ENCODE measurements around the gene FAM240B.

The FAM240B gene

DNA sequence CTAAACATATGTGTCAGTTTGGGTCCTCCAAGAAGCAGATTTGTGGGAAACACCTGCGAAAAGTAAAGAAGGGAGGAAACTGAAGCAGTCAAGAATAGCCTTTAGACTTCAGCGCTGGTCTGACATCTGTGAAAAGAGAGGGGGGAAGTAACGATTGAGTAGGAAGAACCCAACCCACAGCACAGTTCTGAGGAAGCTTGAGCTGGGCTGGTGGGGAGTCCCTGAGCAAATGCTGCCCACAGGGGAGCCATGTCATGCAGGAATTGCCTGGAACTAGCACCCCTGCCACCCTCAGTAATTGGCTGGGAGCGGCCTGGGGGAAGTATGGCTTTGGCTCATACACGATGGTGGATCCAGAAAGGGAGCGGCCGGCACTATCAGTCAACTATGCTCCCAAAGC, 20.6 kb downstream of the FAM240B start:
- no peak overlapping the region for H3K4me3 ChIP-seq (ENCODE audit: low read depth, low read length)
- DNase-seq (ENCODE audit: low read depth), result no peak
- TF ChIP-seq POLR2A (IDR thresholded peaks at IDR 0.05; ENCODE audit: extremely low read depth, insufficient read length) (no peak), MYC (IDR thresholded peaks at IDR 0.05; ENCODE audit: low read depth, low read length) (no peak)
- TF ChIP-seq, protein P1, sequence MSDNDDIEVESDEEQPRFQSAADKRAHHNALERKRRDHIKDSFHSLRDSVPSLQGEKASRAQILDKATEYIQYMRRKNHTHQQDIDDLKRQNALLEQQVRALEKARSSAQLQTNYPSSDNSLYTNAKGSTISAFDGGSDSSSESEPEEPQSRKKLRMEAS (IDR thresholded peaks at IDR 0.05; ENCODE audit: low read depth, low read length), result no peak
- TF ChIP-seq, protein P2, sequence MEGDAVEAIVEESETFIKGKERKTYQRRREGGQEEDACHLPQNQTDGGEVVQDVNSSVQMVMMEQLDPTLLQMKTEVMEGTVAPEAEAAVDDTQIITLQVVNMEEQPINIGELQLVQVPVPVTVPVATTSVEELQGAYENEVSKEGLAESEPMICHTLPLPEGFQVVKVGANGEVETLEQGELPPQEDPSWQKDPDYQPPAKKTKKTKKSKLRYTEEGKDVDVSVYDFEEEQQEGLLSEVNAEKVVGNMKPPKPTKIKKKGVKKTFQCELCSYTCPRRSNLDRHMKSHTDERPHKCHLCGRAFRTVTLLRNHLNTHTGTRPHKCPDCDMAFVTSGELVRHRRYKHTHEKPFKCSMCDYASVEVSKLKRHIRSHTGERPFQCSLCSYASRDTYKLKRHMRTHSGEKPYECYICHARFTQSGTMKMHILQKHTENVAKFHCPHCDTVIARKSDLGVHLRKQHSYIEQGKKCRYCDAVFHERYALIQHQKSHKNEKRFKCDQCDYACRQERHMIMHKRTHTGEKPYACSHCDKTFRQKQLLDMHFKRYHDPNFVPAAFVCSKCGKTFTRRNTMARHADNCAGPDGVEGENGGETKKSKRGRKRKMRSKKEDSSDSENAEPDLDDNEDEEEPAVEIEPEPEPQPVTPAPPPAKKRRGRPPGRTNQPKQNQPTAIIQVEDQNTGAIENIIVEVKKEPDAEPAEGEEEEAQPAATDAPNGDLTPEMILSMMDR (IDR thresholded peaks at IDR 0.05; ENCODE audit: low read depth, low read length), result no peak

DNA sequence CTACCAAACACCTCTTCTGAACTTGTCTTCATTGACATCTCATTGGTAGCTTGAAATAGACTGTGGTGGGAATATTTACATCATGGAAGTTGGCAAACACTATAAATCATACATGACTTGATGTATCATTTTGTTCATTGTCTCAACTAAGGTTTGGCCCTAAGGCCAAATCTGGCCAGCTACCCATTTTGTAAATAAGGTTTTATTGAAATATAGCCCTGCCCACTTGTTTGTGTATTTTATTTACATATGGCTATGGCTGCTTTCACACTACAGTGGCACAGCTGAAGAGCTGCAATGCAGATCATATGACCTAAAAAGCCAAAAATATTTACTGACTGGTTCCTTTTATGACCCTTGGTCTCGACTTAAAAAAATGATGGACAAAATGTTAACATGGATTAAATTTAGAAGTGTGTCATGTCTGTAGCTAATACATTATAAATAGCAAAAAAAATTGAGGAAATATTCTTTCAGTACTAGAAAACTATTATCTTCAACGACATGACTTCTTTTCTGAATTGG, 22.1 kb downstream of the FAM240B start:
- DNase-seq (ENCODE audit: low read depth), result no peak
- TF ChIP-seq, protein P1 (IDR thresholded peaks at IDR 0.05; ENCODE audit: low read depth, low read length), result no peak
- no peak overlapping the region for H3K4me3 ChIP-seq (ENCODE audit: low read depth, low read length)

DNA sequence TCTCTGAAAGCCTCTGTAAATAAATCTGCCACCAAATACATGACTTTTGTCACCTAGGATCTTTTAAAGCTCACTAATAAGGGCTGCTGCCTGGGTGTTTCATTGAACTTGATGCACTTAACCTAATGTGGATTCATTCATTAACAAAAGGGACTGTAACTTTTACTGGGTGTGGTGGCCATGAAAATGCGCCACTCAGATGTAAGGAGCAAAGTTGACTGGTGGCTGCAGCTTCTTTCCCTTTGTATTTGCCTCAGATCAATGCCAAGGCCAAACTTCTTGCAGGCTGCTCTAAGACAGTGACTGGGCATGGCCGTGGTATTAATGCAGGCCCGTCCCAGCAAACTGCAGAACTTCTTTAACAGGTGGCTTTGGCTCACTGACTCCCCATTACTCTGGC, 22.9 kb downstream of the FAM240B start:
- no peak overlapping the region for H3K4me3 ChIP-seq (ENCODE audit: low read depth, low read length)
- TF ChIP-seq, protein P2 (IDR thresholded peaks at IDR 0.05; ENCODE audit: low read depth, low read length), result no peak
- TF ChIP-seq, protein P1 (IDR thresholded peaks at IDR 0.05; ENCODE audit: low read depth, low read length), result no peak
- TF ChIP-seq POLR2A (IDR thresholded peaks at IDR 0.05; ENCODE audit: extremely low read depth, insufficient read length) (no peak), MYC (IDR thresholded peaks at IDR 0.05; ENCODE audit: low read depth, low read length) (no peak)
- DNase-seq (ENCODE audit: low read depth), result no peak

DNA sequence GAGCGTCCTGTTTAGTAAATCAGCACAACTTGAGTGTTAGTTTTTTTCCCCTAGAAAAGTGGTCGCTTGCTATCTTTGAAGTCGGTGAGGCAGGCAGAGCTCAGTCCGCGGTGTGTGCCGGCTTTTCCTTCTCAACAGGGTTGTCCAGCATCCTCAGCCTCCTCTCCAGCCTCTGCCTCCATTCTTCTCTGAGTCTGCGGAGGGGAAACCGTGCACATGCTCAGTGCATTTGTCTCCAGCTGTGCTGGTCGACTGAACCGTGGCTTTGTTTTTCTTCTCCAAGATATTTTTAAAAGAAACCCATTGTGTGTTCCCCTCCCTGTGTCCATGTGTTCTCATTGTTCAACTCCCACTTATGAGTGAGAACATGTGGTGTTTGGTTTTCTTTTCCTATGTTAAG, 25.3 kb downstream of the FAM240B start:
- no peak for DNase-seq (ENCODE audit: low read depth)
- no peak overlapping the region for H3K4me3 ChIP-seq (ENCODE audit: low read depth, low read length)
- TF ChIP-seq, protein P1 (IDR thresholded peaks at IDR 0.05; ENCODE audit: low read depth, low read length), result no peak
- TF ChIP-seq, protein P2 (IDR thresholded peaks at IDR 0.05; ENCODE audit: low read depth, low read length), result no peak
- TF ChIP-seq MYC (IDR thresholded peaks at IDR 0.05; ENCODE audit: low read depth, low read length) (no peak), POLR2A (IDR thresholded peaks at IDR 0.05; ENCODE audit: extremely low read depth, insufficient read length) (no peak)

DNA sequence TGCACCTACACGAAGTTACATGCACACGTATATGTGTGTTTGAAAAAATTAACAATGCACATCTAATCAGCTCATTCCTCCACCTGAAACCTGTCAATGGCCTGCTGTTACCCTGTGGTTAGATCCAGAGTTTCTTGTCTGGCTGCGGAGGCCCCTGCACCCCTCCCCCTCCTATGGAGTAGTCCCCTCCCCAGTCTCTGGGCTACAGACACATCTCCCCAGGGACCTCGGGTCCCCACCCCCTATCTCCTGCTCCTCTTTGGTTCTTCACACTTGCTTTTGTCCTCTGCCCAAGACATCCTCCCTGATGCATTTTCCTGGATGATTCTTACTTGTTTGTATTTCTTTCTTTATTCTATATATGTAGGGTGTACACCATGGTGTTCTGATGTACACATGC, 27.2 kb downstream of the FAM240B start:
- no peak overlapping the region for H3K4me3 ChIP-seq (ENCODE audit: low read depth, low read length)
- TF ChIP-seq POLR2A (IDR thresholded peaks at IDR 0.05; ENCODE audit: extremely low read depth, insufficient read length) (no peak), MYC (IDR thresholded peaks at IDR 0.05; ENCODE audit: low read depth, low read length) (no peak)
- TF ChIP-seq, protein P2 (IDR thresholded peaks at IDR 0.05; ENCODE audit: low read depth, low read length), result no peak
- TF ChIP-seq, protein P1 (IDR thresholded peaks at IDR 0.05; ENCODE audit: low read depth, low read length), result no peak
- no peak for DNase-seq (ENCODE audit: low read depth)

DNA sequence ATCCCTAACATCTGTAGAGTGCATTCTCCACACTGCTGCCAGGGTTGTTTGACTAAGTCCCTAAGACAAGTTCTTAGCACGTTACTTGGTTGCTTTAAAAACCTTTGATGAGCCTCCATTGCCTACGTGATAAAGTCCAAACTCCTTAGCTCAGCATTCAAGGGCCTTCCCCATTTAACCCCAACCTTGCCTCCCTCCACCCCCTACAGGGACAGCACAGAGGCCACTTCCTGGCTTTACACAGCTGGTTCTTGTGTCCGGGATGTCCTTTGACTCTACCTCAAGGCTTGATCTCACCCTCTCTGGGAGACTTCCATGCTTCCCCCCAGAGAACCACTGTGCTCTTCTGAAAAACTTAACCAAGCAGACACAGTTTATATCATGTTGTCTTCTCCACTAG, 29.4 kb downstream of the FAM240B start:
- TF ChIP-seq, protein P2 (IDR thresholded peaks at IDR 0.05; ENCODE audit: low read depth, low read length), result no peak
- TF ChIP-seq MYC (IDR thresholded peaks at IDR 0.05; ENCODE audit: low read depth, low read length), result no peak
- no peak for TF ChIP-seq POLR2A (IDR thresholded peaks at IDR 0.05; ENCODE audit: extremely low read depth, insufficient read length)
- TF ChIP-seq, protein P1 (IDR thresholded peaks at IDR 0.05; ENCODE audit: low read depth, low read length), result no peak
- no peak for DNase-seq (ENCODE audit: low read depth)
- H3K4me3 ChIP-seq (ENCODE audit: low read depth, low read length), result no peak overlapping the region
